Activated CD4-positive, alpha-beta T cell treated with anti-CD3 and anti-CD28 coated beads, Interleukin-2, amount 10 ng/mL, durations not matched to agents 24 days and 14 days (primary cell): ENCODE measurements around the gene AFF4. TPM values are rescaled to one million over a fixed set of nuclear protein-coding genes. Genes with fewer than 3 reads are reported as not detected.
A peak's percentile ranks its signal among the peaks of the same experiment; 100 is the strongest.

Experiments used
- DNase-seq: peaks from one replicate; pipeline ENCODE4 v3.0.0; 2022
- H3K27ac Mint-ChIP-seq: one replicate; pipeline ENCODE4 v1.8.0; 2022; ENCODE audit warnings: mild to moderate bottlenecking, mixed read lengths
- H3K27me3 Mint-ChIP-seq: one replicate; pipeline ENCODE4 v1.8.0; 2022; ENCODE audit warnings: mixed read lengths
- H3K36me3 Mint-ChIP-seq: one replicate; pipeline ENCODE4 v1.8.0; 2022; ENCODE audit warnings: low read depth, mild to moderate bottlenecking, mixed read lengths
- H3K4me1 Mint-ChIP-seq: one replicate; pipeline ENCODE4 v1.8.0; 2021; ENCODE audit warnings: mixed read lengths
- H3K4me3 Mint-ChIP-seq: one replicate; pipeline ENCODE4 v1.8.0; 2022; ENCODE audit warnings: mild to moderate bottlenecking, moderate library complexity, mixed read lengths
- H3K9me3 Mint-ChIP-seq: one replicate; pipeline ENCODE4 v1.8.0; 2021; ENCODE audit warnings: mixed read lengths
- intact Hi-C: fragments of 100-400 bp; cut with micrococcal nuclease; formaldehyde crosslinking; loops from one replicate; pipeline ENCODE4 v1.15.1; 2023
- total RNA-seq: library from RNA; stranded (reverse); gene quantifications from 2 replicates; pipeline ENCODE4 v1.2.3, GENCODE V29; 2022

AFF4 gene
- total RNA-seq, 1 donor from 2014 or later: 32.7 TPM

GRCh38 chr5:132895719-132896305, 67.6 kb downstream of the AFF4 start:
- intact Hi-C loops: no loop called here
- no peak for DNase-seq
- Mint-ChIP-seq H3K4me1 (peaks cover 7% of the 10 kb centered on the region), H3K9me3 (no peaks in the 10 kb centered on the region), H3K36me3 (peaks cover 54% of the 10 kb centered on the region), H3K27ac (no peak overlapping the region), H3K27me3 (no peaks in the 10 kb centered on the region), H3K4me3 (no peak overlapping the region)

GRCh38 chr5:132890817-132891216, 72.6 kb downstream of the AFF4 start:
- no peak overlapping the region for H3K4me3 Mint-ChIP-seq

GRCh38 chr5:132889501-132889900, 73.9 kb downstream of the AFF4 start:
- Mint-ChIP-seq H3K9me3 (no peaks in the 10 kb centered on the region), H3K4me1 (peaks cover 10% of the 10 kb centered on the region), H3K36me3 (peaks cover 64% of the 10 kb centered on the region), H3K27me3 (no peaks in the 10 kb centered on the region), H3K27ac (no peak overlapping the region), H3K4me3 (no peak overlapping the region)
- DNase-seq: no peak
- intact Hi-C loops: no loop called here

More at GRCh38 chr5:132890817-132891216, 72.6 kb downstream of the AFF4 start:
- Mint-ChIP-seq H3K9me3 (no peaks in the 10 kb centered on the region), H3K36me3 (peaks cover 64% of the 10 kb centered on the region), H3K27ac (no peak overlapping the region), H3K4me1 (peaks cover 5% of the 10 kb centered on the region), H3K27me3 (no peaks in the 10 kb centered on the region)
- DNase-seq: no peak
- intact Hi-C loops: no loop called here

- no peaks in the 10 kb centered on the region for H3K9me3 Mint-ChIP-seq
- no peak overlapping the region for H3K27ac Mint-ChIP-seq
- H3K4me1 Mint-ChIP-seq: peaks cover 12% of the 10 kb centered on the region
- H3K4me3 Mint-ChIP-seq: no peak overlapping the region
- peaks cover 56% of the 10 kb centered on the region for H3K36me3 Mint-ChIP-seq
- H3K27me3 Mint-ChIP-seq: no peaks in the 10 kb centered on the region
- no peak for DNase-seq
- intact Hi-C loops: no loop called here
Observed at GRCh38 chr5:132887283-132887682, 76.2 kb downstream of the AFF4 start.

GRCh38 chr5:132886064-132886823, 77.2 kb downstream of the AFF4 start:
- Mint-ChIP-seq H3K9me3 (no peaks in the 10 kb centered on the region), H3K27me3 (no peaks in the 10 kb centered on the region), H3K4me3 (no peak overlapping the region), H3K4me1 (peaks cover 12% of the 10 kb centered on the region), H3K36me3 (peaks cover 52% of the 10 kb centered on the region), H3K27ac (no peak overlapping the region)
- no peak for DNase-seq
- intact Hi-C loops: no loop called here

GRCh38 chr5:132884548-132884947, 78.9 kb downstream of the AFF4 start:
- H3K27ac Mint-ChIP-seq: no peak overlapping the region
- no peaks in the 10 kb centered on the region for H3K27me3 Mint-ChIP-seq
- no peak overlapping the region for H3K4me3 Mint-ChIP-seq
- no peak for DNase-seq
- intact Hi-C loops: no loop called here
- peaks cover 55% of the 10 kb centered on the region for H3K36me3 Mint-ChIP-seq
- H3K4me1 Mint-ChIP-seq: peaks cover 8% of the 10 kb centered on the region
- H3K9me3 Mint-ChIP-seq: no peaks in the 10 kb centered on the region

- no peak overlapping the region for H3K27ac Mint-ChIP-seq
- intact Hi-C loops: loop anchor here (1.0 kb wide), 2 partner anchors 54 to 498 kb away; no protein-coding TSS in a partner anchor
- no peaks in the 10 kb centered on the region for H3K9me3 Mint-ChIP-seq
- H3K27me3 Mint-ChIP-seq: no peaks in the 10 kb centered on the region
- peaks cover 8% of the 10 kb centered on the region for H3K4me1 Mint-ChIP-seq
- H3K4me3 Mint-ChIP-seq: no peak overlapping the region
- DNase-seq: peak; percentile 75
- peaks cover 57% of the 10 kb centered on the region for H3K36me3 Mint-ChIP-seq
Observed at GRCh38 chr5:132883261-132883834, 80.1 kb downstream of the AFF4 start.

GRCh38 chr5:132877938-132878337, 85.5 kb downstream of the AFF4 start:
- no peak for DNase-seq
- H3K27ac Mint-ChIP-seq: no peak overlapping the region
- H3K27me3 Mint-ChIP-seq: no peaks in the 10 kb centered on the region
- intact Hi-C loops: no loop called here
- no peaks in the 10 kb centered on the region for H3K4me1 Mint-ChIP-seq
- peaks cover 34% of the 10 kb centered on the region for H3K36me3 Mint-ChIP-seq
- H3K4me3 Mint-ChIP-seq: no peak overlapping the region
- no peaks in the 10 kb centered on the region for H3K9me3 Mint-ChIP-seq

GRCh38 chr5:132877466-132877865, 86.0 kb downstream of the AFF4 start:
- H3K36me3 Mint-ChIP-seq: peaks cover 35% of the 10 kb centered on the region
- peak; percentile 8 for DNase-seq
- no peak overlapping the region for H3K4me3 Mint-ChIP-seq
- H3K4me1 Mint-ChIP-seq: peaks cover 2% of the 10 kb centered on the region
- H3K27ac Mint-ChIP-seq: no peak overlapping the region
- no peaks in the 10 kb centered on the region for H3K27me3 Mint-ChIP-seq
- intact Hi-C loops: no loop called here
- H3K9me3 Mint-ChIP-seq: no peaks in the 10 kb centered on the region

- Mint-ChIP-seq H3K27me3 (no peaks in the 10 kb centered on the region), H3K9me3 (no peaks in the 10 kb centered on the region), H3K27ac (no peak overlapping the region), H3K4me3 (no peak overlapping the region), H3K4me1 (peaks cover 2% of the 10 kb centered on the region), H3K36me3 (peaks cover 37% of the 10 kb centered on the region)
- DNase-seq: peak; percentile 12
- intact Hi-C loops: no loop called here
Observed at GRCh38 chr5:132876020-132876759, 87.2 kb downstream of the AFF4 start.

- DNase-seq: no peak
- peaks cover 5% of the 10 kb centered on the region for H3K4me1 Mint-ChIP-seq
- H3K36me3 Mint-ChIP-seq: peaks cover 39% of the 10 kb centered on the region
- H3K4me3 Mint-ChIP-seq: no peak overlapping the region
- intact Hi-C loops: no loop called here
- no peaks in the 10 kb centered on the region for H3K27me3 Mint-ChIP-seq
- H3K27ac Mint-ChIP-seq: no peak overlapping the region
- no peaks in the 10 kb centered on the region for H3K9me3 Mint-ChIP-seq
Observed at GRCh38 chr5:132873930-132874271, 89.5 kb downstream of the AFF4 start.

- H3K9me3 Mint-ChIP-seq: no peaks in the 10 kb centered on the region
- no peak for DNase-seq
- intact Hi-C loops: no loop called here
- peak within 1 kb of the TSS; percentile 12 for H3K27ac Mint-ChIP-seq
- H3K4me3 Mint-ChIP-seq: no peak within 1 kb of the TSS
- no peaks in the 10 kb centered on the region for H3K27me3 Mint-ChIP-seq
- peaks cover 8% of the 10 kb centered on the region for H3K4me1 Mint-ChIP-seq
- H3K36me3 Mint-ChIP-seq: peaks cover 39% of the 10 kb centered on the region
Observed at GRCh38 chr5:132873119-132873929, 90.1 kb downstream of the AFF4 start, which contains the start of gene LEAP2. TSS of gene LEAP2 (plus strand) at chr5:132873668. CDS start at chr5:132873695, 27 bp downstream.

- no peak for DNase-seq
- intact Hi-C loops: no loop called here
- Mint-ChIP-seq H3K4me1 (peaks cover 11% of the 10 kb centered on the region), H3K36me3 (peaks cover 41% of the 10 kb centered on the region), H3K9me3 (no peaks in the 10 kb centered on the region), H3K27ac (peak overlapping the region; percentile 12), H3K4me3 (no peak overlapping the region), H3K27me3 (no peaks in the 10 kb centered on the region)
Observed at GRCh38 chr5:132872788-132873118, 90.7 kb downstream of the AFF4 start.
